Uterus (tissue), 2 donors: ENCODE measurements around the gene NDUFB11.

Source experiments
- POLR2A ChIP-seq, 2 donors: fragments of 450-650 bp; IDR thresholded peaks; one replicate each; pipeline ENCODE4 v1.6.1; 2016; ENCODE audit warnings: antibody characterized with exemption in 2 of 2, mild to moderate bottlenecking in 1 of 2, moderate library complexity in 1 of 2
- TF ChIP-seq, protein P1 (sequence below), 4 experiments: fragments of 200-600 bp in 2 of 4; fragments of 450-650 bp in 2 of 4; sonication (generic) in 2 of 4; IDR thresholded peaks; one replicate each; pipeline ENCODE4 v1.5.1; 2016 to 2019; ENCODE audit warnings: antibody characterized with exemption in 4 of 4, mild to moderate bottlenecking in 2 of 4, moderate library complexity in 1 of 4

DNA sequence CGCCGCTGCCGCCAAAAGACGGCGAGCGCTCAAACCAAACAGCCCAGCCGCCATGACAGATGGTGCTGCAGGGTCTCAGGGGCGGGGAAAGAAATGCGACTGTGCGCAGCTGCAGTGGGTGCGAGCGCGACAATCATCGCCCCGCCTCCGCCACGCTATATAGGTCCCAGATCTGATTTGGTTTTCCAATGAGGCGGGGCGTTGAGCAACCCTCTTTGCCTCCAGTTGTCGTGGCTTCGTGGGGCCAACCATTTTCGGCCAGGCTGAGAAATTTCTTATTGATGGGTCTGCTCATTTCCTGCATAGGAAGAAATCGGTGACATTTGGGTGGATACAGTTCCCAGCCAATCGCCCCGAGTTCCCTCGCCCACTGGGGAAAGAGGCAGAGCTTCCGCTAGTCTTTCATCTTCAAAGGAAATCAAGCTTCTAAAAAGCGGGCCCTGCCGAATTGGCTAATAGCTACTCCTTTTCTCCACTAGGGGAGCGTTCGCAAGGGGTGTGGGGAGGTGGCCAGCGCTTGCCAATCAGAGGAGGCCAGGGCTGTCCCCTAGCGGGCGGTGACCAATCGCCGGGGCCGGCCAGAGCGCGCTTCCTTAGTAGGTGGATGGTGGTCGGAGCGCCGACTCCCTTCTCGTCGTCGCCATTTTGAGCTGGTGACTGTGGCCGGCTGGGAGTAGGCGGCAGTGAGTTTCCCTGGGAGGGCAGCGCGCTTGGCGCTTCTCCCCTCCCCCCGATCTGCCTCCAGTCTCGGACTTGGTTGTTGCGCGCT, at the start of gene NDUFB11, which contains the start of gene RBM10:
- TF ChIP-seq, protein P1, sequence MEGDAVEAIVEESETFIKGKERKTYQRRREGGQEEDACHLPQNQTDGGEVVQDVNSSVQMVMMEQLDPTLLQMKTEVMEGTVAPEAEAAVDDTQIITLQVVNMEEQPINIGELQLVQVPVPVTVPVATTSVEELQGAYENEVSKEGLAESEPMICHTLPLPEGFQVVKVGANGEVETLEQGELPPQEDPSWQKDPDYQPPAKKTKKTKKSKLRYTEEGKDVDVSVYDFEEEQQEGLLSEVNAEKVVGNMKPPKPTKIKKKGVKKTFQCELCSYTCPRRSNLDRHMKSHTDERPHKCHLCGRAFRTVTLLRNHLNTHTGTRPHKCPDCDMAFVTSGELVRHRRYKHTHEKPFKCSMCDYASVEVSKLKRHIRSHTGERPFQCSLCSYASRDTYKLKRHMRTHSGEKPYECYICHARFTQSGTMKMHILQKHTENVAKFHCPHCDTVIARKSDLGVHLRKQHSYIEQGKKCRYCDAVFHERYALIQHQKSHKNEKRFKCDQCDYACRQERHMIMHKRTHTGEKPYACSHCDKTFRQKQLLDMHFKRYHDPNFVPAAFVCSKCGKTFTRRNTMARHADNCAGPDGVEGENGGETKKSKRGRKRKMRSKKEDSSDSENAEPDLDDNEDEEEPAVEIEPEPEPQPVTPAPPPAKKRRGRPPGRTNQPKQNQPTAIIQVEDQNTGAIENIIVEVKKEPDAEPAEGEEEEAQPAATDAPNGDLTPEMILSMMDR (IDR thresholded peaks at IDR 0.05): peak; percentile 49 to 85 (median 69)
- peak; percentile 68 to 78 for TF ChIP-seq POLR2A (IDR thresholded peaks at IDR 0.05)
